HG03045 (cell line): ENCODE results near the gene CYP4F3.
"Not testable (repeated sequence)": the region's sequence is repeated elsewhere in the genome, so short reads cannot be mapped to it uniquely, and the experiment has no call there.

Experiments used
- ATAC-seq: cut with Tn5 transposase; IDR thresholded peaks from one replicate; pipeline ENCODE4 v1.9.1; 2021; ENCODE audit warnings: mild to moderate bottlenecking, moderate library complexity; ENCODE audit not compliant: unreplicated experiment

Gene CYP4F3

GRCh38 chr19:15629003-15629880 is 11.5 kb upstream of the CYP4F3 start:
- no peak for ATAC-seq

GRCh38 chr19:15631817-15632216 is 8.9 kb upstream of the CYP4F3 start:
- no peak for ATAC-seq

GRCh38 chr19:15633082-15633835 is 7.4 kb upstream of the CYP4F3 start:
- ATAC-seq = no peak

DNA sequence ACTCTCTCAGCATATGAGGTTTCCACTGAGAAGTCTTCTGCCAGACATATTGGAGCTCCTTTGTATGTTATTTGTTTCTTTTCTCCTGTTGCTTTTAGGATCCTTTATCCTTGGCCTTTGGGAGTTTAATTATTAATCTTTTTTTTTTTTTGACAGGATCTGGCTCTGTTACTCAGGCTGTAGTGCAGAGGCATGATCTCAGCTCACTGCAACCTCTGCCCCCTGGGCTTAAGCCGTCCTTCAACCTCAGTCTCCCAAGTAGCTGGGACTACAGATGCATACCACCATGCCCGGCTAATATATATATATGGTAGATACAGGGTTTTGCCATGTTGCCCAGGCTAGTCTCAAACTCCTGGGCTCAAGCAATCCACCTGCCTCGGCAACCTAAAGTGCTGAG is 6.6 kb upstream of the CYP4F3 start:
- no peak for ATAC-seq

DNA sequence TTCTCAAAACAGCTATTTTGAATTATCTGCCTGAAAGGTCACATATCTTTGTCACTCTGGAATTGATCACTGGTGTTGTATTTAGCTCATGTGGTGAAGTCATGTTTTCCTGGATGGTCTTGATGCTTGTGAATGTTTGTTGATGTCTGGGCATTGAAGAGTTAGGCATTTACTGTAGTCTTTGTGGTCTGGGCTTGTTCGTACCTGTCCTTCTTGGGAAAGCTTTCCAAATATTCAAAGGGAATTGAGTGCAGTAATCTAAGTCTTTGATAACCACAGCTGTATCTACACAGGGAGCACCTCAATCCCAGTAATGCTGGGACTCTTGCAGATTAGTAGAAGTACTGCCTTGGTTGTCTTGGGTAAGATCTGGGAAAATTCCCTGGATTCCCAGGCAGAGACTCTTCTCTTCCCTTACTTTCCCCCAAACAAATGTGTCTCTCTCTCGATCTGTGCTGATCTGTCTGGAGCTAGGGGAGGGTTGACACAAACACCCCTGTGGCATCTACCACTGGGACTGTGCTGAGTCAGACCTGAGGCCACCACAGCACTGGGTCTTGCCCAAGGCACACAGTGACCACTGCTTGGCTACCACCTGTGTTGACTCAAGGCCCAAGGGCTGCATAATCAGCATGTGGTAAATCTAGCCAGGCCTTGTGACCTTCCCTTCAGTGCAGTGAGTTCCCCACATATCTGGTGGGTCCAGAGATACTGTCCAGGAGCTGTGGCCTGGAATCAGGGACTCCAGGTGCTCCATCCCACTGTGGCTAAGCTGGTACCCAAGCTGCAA is 5.5 kb upstream of the CYP4F3 start:
- ATAC-seq = no peak

DNA sequence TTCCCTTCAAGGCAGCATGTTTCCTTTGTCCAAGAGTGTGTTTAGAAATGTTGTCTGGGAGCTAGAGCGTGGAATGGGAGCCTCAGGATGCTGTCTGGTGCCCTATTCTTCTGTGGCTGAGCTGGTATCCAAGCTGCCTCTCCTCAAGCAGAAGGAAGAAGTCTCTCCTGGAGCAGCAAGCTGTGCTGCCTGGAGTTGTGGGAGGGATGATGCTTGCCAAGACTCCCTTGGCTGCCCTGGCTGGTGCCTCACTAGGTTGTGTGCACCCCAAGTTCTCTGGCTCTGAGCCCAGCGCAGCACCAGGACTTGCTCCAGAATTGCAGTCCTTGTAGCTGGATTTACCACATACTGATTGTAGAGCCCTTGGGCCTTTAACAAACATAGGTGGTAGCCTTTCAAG is 4.7 kb upstream of the CYP4F3 start:
- no peak for ATAC-seq

DNA sequence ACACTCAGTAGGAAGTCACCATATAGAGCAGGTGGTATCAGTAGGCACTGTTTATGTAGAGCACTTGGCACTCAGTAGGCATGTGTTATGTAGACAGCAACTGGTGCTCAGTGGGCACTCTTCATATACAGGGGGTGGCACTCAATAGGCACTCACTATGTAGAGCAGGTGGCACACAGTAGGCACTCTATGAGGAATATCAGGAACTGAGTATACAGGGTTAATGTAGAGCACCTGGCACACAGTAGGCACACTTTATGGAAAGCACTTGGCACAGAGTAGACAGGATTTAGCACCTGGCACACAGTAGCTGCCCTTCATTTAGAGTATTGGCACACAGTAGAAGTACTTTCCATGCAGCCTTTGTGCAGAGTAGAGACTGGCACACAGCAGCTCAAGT is 1.1 kb upstream of the CYP4F3 start:
- ATAC-seq = no peak

DNA sequence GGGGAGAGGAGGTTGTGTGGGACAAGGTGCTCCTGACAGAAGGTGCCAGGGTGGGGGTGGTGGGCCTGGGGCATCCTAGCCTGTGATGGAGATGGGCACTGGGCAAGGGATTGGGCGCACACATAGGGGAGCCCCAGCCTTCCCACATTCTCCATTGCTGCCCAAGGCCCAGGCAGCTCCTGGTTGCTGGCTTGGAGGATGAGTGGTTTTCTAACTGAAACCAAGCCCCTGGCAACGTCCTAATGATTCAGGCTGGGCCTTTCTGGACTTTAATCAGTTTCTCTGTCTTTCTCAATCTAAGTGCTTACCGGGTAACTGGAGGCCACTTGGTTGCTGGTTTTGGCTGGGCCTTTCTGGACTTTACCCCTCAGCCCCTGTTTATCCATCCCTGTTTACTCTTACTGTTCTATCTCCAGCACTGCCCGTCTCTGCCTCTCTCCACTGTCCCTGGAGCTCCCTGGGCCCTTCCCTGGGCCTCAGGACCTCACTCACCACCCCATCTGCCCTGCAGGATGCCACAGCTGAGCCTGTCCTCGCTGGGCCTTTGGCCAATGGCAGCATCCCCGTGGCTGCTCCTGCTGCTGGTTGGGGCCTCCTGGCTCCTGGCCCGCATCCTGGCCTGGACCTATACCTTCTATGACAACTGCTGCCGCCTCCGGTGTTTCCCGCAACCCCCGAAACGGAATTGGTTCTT is 354 bp downstream of the CYP4F3 start:
- no peak for ATAC-seq

DNA sequence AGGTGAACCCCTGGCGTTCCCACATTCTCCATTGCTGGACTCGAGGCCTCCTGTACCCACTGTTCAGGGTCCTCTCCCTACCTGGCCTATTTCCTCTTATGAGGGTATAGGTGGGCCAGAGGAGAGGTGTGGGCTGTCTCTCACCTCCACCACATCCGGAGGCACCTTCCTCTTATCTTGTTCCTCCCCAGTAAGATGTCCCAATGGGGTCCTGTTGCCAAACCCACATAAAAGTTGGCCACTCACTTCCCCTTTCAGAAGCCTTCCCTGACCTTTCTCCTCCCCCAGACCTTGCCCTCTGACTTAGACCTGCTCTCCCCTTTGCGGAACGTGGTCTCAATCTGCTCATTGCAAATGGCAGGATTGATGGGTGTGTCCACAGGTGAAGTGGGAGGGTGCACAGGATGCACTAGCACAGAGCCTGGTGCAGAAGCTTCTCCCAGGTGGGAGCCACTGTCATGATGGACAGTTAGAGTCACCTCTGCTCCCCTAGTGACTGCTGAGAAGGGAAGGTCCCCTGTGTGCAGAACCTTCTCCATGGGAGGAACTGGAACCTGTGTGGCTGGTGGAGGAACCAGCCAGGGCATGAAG is 1.3 kb downstream of the CYP4F3 start:
- no peak for ATAC-seq

- ATAC-seq = no peak
Measured at GRCh38 chr19:15642807-15643206, 2.1 kb downstream of the CYP4F3 start.

DNA sequence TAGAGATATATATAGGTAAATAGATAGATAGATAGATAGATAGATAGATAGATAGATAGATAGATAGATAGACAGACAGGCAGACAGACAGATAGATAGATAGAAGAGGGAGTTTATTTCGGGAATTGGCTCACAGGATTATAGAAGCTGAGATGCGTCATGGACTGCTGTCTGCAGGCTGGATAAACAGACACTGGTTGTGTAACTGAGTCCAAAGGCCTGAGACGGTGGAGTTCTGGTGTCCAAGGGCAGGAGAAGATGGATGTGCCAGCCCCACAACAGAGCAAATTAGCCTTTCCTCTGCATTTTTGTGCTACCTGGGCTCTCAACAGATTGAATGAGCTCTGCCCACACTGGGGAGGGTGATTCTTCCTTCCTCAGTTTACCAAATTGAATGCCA is 2.7 kb downstream of the CYP4F3 start:
- ATAC-seq = no peak

DNA sequence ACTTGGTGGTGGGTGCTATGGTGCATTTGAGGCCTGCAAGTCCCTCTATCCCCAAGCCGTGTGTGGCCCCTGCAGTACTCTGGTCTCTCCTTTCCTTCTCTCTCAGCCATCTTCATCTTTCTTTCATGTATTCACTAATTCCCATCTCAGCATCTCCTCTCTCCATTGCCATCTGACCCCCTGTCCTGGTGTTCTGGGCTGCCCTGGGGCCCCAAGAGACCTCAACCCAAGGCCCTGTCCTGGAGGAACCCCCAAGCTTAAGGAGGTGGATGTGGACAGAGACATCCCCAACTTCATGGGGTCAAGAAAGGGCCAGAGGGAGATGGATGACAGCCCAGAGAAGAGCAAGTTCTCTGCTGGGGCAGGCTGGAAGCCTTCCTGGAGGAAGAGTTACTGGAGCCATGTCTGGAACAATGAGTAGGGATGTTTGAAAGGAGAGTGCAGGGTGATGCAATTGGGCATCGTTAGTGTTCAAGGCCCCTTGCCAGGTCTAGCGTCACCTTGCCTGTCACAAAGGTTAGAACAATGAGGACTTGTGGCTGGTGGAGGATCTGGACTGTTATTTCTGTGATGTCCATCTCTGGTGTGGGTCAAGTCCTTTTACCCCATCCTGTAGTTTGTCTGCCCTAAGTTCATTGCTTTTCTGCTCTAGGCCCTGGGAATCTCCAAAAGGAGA is 3.5 kb downstream of the CYP4F3 start:
- ATAC-seq = no peak

DNA sequence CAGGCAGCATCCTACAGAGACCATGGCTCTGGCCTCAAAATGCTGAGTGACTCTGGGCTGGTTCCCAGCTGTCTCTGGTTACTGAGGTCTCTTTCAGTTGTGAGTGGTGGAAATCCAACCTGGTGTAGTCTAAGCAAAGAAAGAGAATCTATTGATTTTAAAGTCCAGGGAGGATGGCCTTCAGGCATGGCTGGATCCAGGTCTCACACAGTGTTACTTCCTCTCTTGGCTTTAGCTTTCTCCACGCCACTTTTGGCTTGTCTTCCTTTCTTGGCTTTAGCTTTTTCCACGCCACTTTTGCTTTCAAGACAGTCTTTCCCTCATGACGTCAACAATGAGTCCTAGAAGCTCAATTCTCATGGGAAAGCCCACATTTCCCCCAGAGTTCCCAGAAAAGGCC is 4.1 kb downstream of the CYP4F3 start:
- no peak for ATAC-seq

DNA sequence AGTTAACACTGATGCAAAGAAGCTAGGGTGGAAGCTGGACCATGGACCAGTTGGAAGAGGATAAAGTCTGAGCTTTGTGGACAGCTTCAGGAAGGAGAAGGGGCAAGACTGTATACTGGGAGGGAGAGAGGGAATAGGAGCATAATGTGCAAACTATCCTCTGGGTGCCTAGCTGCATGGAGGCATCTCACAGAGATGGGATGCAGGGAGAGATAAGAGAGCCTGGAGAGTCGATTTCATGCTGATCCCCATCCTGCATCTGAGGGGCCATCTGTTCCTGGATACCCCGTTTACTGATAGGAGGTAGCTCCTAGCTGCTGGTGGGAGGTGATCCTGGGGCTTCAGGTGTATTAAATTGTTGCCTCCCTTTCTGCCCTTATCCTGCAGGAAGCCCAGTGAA is 8.8 kb downstream of the CYP4F3 start:
- no peak for ATAC-seq

GRCh38 chr19:15650123-15650522 is 9.4 kb downstream of the CYP4F3 start:
- ATAC-seq = not testable (repeated sequence)

DNA sequence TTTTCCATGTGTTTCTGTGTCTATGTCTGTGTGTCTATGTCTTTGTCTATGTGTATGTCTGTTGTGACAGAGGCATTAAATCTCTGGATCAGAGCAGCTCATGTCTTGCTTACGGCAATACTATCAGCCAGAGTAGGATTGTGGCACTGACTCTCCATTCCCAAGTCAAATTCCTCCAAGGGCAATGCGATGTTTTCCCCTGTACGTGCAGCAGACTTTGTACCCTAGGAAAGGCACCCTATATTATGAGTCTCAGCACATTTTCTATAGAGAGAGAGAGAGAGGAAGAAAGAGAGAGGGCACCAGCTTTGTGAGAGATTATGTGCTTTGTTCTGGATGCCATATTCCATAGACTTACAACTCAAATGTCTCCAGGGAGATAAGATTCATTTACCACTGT is 11.1 kb downstream of the CYP4F3 start:
- no peak for ATAC-seq

DNA sequence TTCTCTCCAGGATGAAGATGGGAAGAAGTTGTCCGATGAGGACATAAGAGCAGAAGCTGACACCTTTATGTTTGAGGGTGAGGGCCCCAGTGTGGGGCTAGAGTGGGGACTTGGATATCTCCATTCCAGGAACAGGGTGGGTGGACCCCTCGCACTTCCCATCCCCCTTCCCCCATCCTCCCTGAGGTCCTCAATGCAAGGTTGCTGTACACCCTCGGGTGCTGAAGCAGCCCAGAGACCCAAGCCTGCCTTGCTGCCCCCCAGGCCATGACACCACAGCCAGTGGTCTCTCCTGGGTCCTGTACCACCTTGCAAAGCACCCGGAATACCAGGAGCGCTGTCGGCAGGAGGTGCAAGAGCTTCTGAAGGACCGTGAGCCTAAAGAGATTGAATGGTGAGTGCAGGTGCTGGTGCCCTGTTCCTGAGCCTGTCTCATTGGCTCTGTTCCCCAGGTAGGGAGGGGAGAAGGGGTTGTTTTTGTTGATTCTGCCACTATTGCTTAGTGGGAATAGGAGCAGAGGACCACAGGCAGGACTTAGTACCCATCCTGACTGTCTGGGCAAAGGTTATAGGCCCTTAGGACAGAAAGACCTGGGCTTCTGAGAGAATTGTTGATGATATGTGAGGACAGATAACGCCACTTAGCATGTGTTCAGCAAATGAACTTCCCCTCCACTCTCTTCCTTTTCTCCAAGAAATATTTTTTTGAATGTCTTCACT is 12.0 kb downstream of the CYP4F3 start:
- ATAC-seq = no peak

DNA sequence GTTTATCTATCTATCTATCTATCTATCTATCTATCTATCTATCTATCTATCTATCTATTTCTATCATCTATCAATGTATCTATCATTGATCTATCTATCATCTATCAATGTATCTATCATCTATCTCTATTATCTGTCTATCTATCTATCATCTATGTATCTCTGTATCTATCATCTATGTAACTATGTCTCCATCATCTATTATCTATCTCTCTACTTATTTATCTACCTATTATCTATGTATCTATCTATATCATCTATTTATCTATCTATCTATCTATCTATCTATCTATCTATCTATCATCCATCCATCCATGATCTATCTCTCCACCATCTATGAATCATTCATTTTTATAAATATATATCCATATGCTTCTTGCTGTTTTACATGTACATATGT is 15.8 kb downstream of the CYP4F3 start:
- no peak for ATAC-seq

GRCh38 chr19:15663247-15663646 is 22.6 kb downstream of the CYP4F3 start:
- no peak for ATAC-seq
